K562 (cell line): ENCODE results near the gene SIGLEC11. TPM values are rescaled to one million over a fixed set of nuclear protein-coding genes. Genes with fewer than 3 reads are reported as not detected.

Experiments
- ATAC-seq: fragments of 200-7000 bp; cut with Tn5 transposase; 3 replicates; pipeline ENCODE4 v1.9.1; 2020; ENCODE audit warnings: moderate library complexity
- BruUV-seq: library from RNA; stranded (reverse); fragments of 400-500 nt; replicated peaks from 2 replicates; lab custom pipeline; 2021; lab: Mats Ljungman, UMichigan
- CTCF ChIA-PET: fragments of 300-600 bp; formaldehyde crosslinking; extraction: SDS; loops from one replicate; lab custom pipeline; 2021; ENCODE audit warnings: low intra/inter-chr PET ratio; lab: Yijun Ruan, JAX
- POLR2A ChIA-PET: fragments of 300-600, 350-650 bp; sonication (Branson Sonifier 250); formaldehyde crosslinking; extraction: SDS; loops from one replicate; lab custom pipeline; 2021; ENCODE audit warnings: antibody characterized with exemption, inconsistent platforms; lab: Yijun Ruan, JAX
- DNase-seq, 4 experiments: peaks; one replicate each; pipeline versions ENCODE4 v3.0.0 to v3.0.0-alpha.2; 2011 to 2018; ENCODE audit warnings: low spot score in 3 of 4, mixed read lengths in 3 of 4; ENCODE audit errors: extremely low read depth in 1 of 4
- FAIRE-seq: peaks from 2 replicates; lab custom pipeline; 2011; peaks lifted over from hg19 to GRCh38; lab: Jason Lieb, UNC
- H2AFZ ChIP-seq: 2 replicates; pipeline ENCODE4 v1.6.0; 2011; ENCODE audit warnings: low read depth, low read length, control low read depth, inconsistent platforms
- H3K27ac ChIP-seq: fragments of 200-600 bp; 3 replicates; pipeline ENCODE4 v1.8.0; 2011; ENCODE audit warnings: low read depth, mild to moderate bottlenecking, control low read depth, inconsistent platforms, low read length, moderate library complexity, mixed read lengths; ENCODE audit errors: extremely low read depth
- H3K27me3 ChIP-seq, 2 experiments: fragments of 300-600 bp in 1 of 2; 2 replicates in 1 of 2; 3 replicates in 1 of 2; pipeline versions ENCODE4 v1.6.0 to v1.8.0; 2011; ENCODE audit warnings: inconsistent platforms in 2 of 2, low read length in 2 of 2, mild to moderate bottlenecking in 1 of 2, mixed read lengths in 1 of 2, moderate library complexity in 1 of 2; ENCODE audit not compliant: control insufficient read depth in 2 of 2, insufficient read depth in 2 of 2
- H3K36me3 ChIP-seq: fragments of 300-600 bp; 3 replicates; pipeline ENCODE4 v1.8.0; 2011; ENCODE audit warnings: mild to moderate bottlenecking, low read length, inconsistent platforms; ENCODE audit not compliant: control insufficient read depth, insufficient read depth
- H3K4me1 ChIP-seq, 2 experiments: fragments of 200-600 bp in 1 of 2; replicated peaks in 1 of 2; 2 replicates in 1 of 2; 3 replicates in 1 of 2; pipeline versions ENCODE4 v1.5.1 to v1.8.0; 2011; ENCODE audit warnings: inconsistent platforms in 2 of 2, low read length in 2 of 2, mild to moderate bottlenecking in 1 of 2, mixed read lengths in 1 of 2, moderate library complexity in 1 of 2; ENCODE audit not compliant: control insufficient read depth in 2 of 2, insufficient read depth in 2 of 2
- H3K4me2 ChIP-seq: 2 replicates; pipeline ENCODE4 v1.6.1; 2011; ENCODE audit warnings: low read length, control low read depth, inconsistent platforms, mixed read lengths; ENCODE audit not compliant: insufficient read depth
- H3K4me3 ChIP-seq: fragments of 200-600 bp; sonication (generic), shearing (Covaris generic); 2 replicates; pipeline ENCODE4 v1.5.1; 2016; ENCODE audit warnings: control low read depth, inconsistent platforms
- H3K79me2 ChIP-seq: fragments of 200-600 bp; 3 replicates; pipeline ENCODE4 v1.8.0; 2011; ENCODE audit warnings: low read length, inconsistent platforms; ENCODE audit not compliant: control insufficient read depth, insufficient read depth
- H3K9ac ChIP-seq, 2 experiments: 2 replicates each; pipeline versions ENCODE4 v1.6.0 to v1.6.1; 2011; ENCODE audit warnings: low read depth in 2 of 2, low read length in 2 of 2, control low read depth in 1 of 2, inconsistent platforms in 1 of 2, mild to moderate bottlenecking in 1 of 2, mixed read lengths in 1 of 2; ENCODE audit not compliant: insufficient read depth in 1 of 2
- H3K9me1 ChIP-seq: one replicate; pipeline ENCODE4 v1.6.0; 2011; ENCODE audit warnings: inconsistent platforms, mild to moderate bottlenecking, low read length, moderate library complexity; ENCODE audit not compliant: control insufficient read depth, insufficient read depth
- H3K9me3 ChIP-seq: replicated peaks from 2 replicates; pipeline ENCODE4 v1.5.1; 2011; ENCODE audit warnings: low read depth, low read length, inconsistent platforms; ENCODE audit not compliant: control insufficient read depth, insufficient read depth
- H4K20me1 ChIP-seq: replicated peaks from 2 replicates; pipeline ENCODE4 v1.6.1; 2011; ENCODE audit warnings: low read length, inconsistent platforms, mixed read lengths; ENCODE audit not compliant: control insufficient read depth, insufficient read depth
- BCLAF1 ChIP-seq, 2 experiments: fragments of 450-650 bp in 1 of 2; IDR thresholded peaks; 2 replicates each; pipeline ENCODE4 v1.6.1; 2011 to 2017; ENCODE audit warnings: low read depth in 2 of 2, antibody characterized with exemption in 1 of 2, borderline replicate concordance in 1 of 2, low read length in 1 of 2, mild to moderate bottlenecking in 1 of 2, mixed read lengths in 1 of 2; ENCODE audit not compliant: control insufficient read depth in 1 of 2
- BRD9 ChIP-seq: fragments of 450-650 bp; IDR thresholded peaks from 2 replicates; pipeline ENCODE4 v1.6.1; 2018; ENCODE audit warnings: low read depth; ENCODE audit not compliant: partially characterized antibody
- CBX3 ChIP-seq, 2 experiments: IDR thresholded peaks; 1 replicate in 1 of 2; 2 replicates in 1 of 2; pipeline ENCODE4 v1.6.1; 2012; ENCODE audit warnings: inconsistent platforms in 2 of 2, low read length in 2 of 2, borderline replicate concordance in 1 of 2, control low read depth in 1 of 2
- CEBPB ChIP-seq: fragments of 450-650 bp; IDR thresholded peaks from 2 replicates; pipeline ENCODE4 v1.6.1; 2016; ENCODE audit warnings: missing genetic modification characterization, missing compliant biosample characterization
- CEBPG ChIP-seq, 3 experiments: fragments of 200-800 bp in 1 of 3; sonication (Bioruptor generic) in 1 of 3; sonication (generic) in 1 of 3; formaldehyde crosslinking in 1 of 3; IDR thresholded peaks in 2 of 3; conservative IDR thresholded peaks in 1 of 3; 2 replicates each; pipeline versions ENCODE4 v1.6.1 to v1.8.0; 2016 to 2022; ENCODE audit warnings: missing compliant biosample characterization in 2 of 3, missing genetic modification characterization in 2 of 3, mild to moderate bottlenecking in 1 of 3, missing genetic modification reagents in 1 of 3
- CREBBP ChIP-seq: IDR thresholded peaks from one replicate; pipeline ENCODE4 v1.6.1; 2012; ENCODE audit warnings: low read depth, mild to moderate bottlenecking, control low read depth, inconsistent platforms, low read length
- HDAC3 ChIP-seq: fragments of 450-650 bp; IDR thresholded peaks from 2 replicates; pipeline ENCODE4 v1.6.1; 2018; ENCODE audit warnings: borderline replicate concordance, mild to moderate bottlenecking, moderate library complexity; ENCODE audit not compliant: partially characterized antibody
- KHSRP ChIP-seq: fragments of 450-650 bp; IDR thresholded peaks from 2 replicates; pipeline ENCODE4 v1.6.1; 2017
- KLF6 ChIP-seq: fragments of 250-450 bp; sonication (Bioruptor Pico); IDR thresholded peaks from 2 replicates; pipeline ENCODE4 v1.4.0; 2020; ENCODE audit warnings: mild to moderate bottlenecking, moderate library complexity, borderline replicate concordance
- LEF1 ChIP-seq: fragments of 450-650 bp; IDR thresholded peaks from 2 replicates; pipeline ENCODE4 v1.6.1; 2016; ENCODE audit warnings: mild to moderate bottlenecking
- PCBP1 ChIP-seq: fragments of 200-400 bp; formaldehyde crosslinking; IDR thresholded peaks from 2 replicates; pipeline ENCODE4 v1.6.1; 2018; ENCODE audit warnings: mild to moderate bottlenecking, low read depth, low read length; ENCODE audit not compliant: poor library complexity, severe bottlenecking
- POLR2AphosphoS5 ChIP-seq: IDR thresholded peaks from 2 replicates; pipeline ENCODE4 v1.6.1; 2011; ENCODE audit warnings: mild to moderate bottlenecking, low read depth, low read length, moderate library complexity; ENCODE audit not compliant: control insufficient read depth, insufficient read depth
- POU5F1 ChIP-seq: fragments of 150-350 bp; IDR thresholded peaks from 2 replicates; pipeline ENCODE4 v1.6.1; 2014; ENCODE audit warnings: borderline replicate concordance, low read length, low read depth, mild to moderate bottlenecking; ENCODE audit not compliant: partially characterized antibody
- RFX7 ChIP-seq: fragments of 250-450 bp; sonication (Bioruptor Pico); IDR thresholded peaks from 2 replicates; pipeline ENCODE4 v1.5.1; 2021; ENCODE audit warnings: mild to moderate bottlenecking
- RHOXF2B ChIP-seq: fragments of 250-450 bp; sonication (Bioruptor Pico); conservative IDR thresholded peaks from 2 replicates; pipeline ENCODE4 v1.5.1; 2021
- TCF7L2 ChIP-seq: fragments of 150-350 bp; IDR thresholded peaks from 2 replicates; pipeline ENCODE4 v1.6.1; 2016; ENCODE audit warnings: low read depth, mild to moderate bottlenecking, low read length, moderate library complexity
- TEAD1 ChIP-seq, 2 experiments: fragments of 450-650 bp in 1 of 2; sonication (generic) in 1 of 2; formaldehyde crosslinking; IDR thresholded peaks; 2 replicates each; pipeline versions ENCODE4 v1.4.0 to v1.8.0; 2020 to 2022; ENCODE audit warnings: mild to moderate bottlenecking in 2 of 2, missing genetic modification reagents in 1 of 2
- ZNF263 ChIP-seq: sonication (generic); formaldehyde crosslinking; IDR thresholded peaks from 2 replicates; pipeline ENCODE4 v1.8.0; 2022; ENCODE audit warnings: mild to moderate bottlenecking, missing genetic modification reagents, borderline replicate concordance
- WGBS: fragments of 100-300 bp; shearing (Covaris generic); methylation state at CpG from one replicate; pipeline ENCODE4 v1.1.6; 2016; ENCODE audit warnings: low coverage, mixed read lengths; ENCODE audit not compliant: insufficient coverage; ENCODE audit errors: missing lambda C conversion rate; 5-methylcytosine and 5-hydroxymethylcytosine counted together
- in situ Hi-C: fragments of 300-500 bp; cut with MboI; formaldehyde crosslinking; loops from 4 replicates; pipeline ENCODE4 v1.15.0; 2018; ENCODE audit warnings: inconsistent platforms, mixed read lengths
- intact Hi-C: fragments of 100-400 bp; cut with micrococcal nuclease; formaldehyde crosslinking; loops from 2 replicates; pipeline ENCODE4 v1.14.2; 2022
- polyA plus RNA-seq, 8 experiments: library from polyadenylated mRNA; depleted of rRNA in 4 of 8; stranded (reverse) in 5 of 8; unstranded in 3 of 8; fragments of >200 nt; fragmentation: Nextera tagmentation in 2 of 8; fragmentation: Illumina TruSeq in 1 of 8; extraction: Ambion mirVana in 2 of 8; extraction: Trizol in 1 of 8; gene quantifications; 2 replicates each; pipeline versions ENCODE4 v1.2.1 to v1.2.3, GENCODE V29; 2011 to 2014; ENCODE audit warnings: inconsistent platforms in 1 of 8, missing spikeins in 1 of 8
- total RNA-seq, 7 experiments: library from RNA; depleted of rRNA in 6 of 7; stranded (reverse); fragments of >200 nt in 6 of 7; fragmentation: Illumina TruSeq in 2 of 7; extraction: Trizol in 2 of 7; gene quantifications; 2 replicates each; pipeline versions ENCODE4 v1.2.1 to v1.2.3, GENCODE V29; 2011 to 2021; ENCODE audit warnings: low replicate concordance in 1 of 7

Gene SIGLEC11
- total and polyA plus RNA-seq, 9 of the 15 experiments (the other 6 are each of a cell fraction or from before 2014, with no cell fraction given), result not detected

DNA sequence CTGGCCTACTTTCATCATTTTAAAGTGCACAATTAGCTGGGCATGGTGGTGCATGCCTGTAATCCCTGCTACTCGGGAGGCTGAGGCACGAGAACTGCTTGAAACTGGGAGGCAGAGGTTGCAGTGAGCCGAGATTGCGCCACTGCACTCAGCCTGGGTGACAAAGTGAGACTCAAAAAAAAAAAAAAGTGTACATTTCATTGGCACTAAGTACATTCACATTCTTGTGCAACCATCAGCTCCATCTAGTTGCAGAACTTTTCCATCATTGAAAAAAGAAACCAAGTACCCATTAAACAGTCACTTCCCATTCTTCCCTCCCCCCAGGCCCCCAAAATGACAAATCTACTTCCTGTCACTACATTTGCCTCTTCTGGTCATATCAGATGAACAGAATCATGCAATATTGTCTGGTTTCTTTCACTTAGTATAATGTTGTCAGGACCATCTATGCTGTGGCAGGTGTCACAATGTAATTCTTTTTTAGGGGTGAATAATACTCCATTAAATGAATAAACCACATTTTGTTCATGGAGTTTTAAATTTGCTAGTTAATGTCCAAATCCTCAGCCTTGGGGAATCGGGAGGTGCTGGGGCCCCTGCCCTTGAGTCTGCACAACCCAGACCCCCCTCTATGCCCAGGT, 7.4 kb upstream of the SIGLEC11 start:
- Histone ChIP-seq H3K9me1 (no peaks in the 10 kb centered on the region), H3K4me3 (no peak overlapping the region), H3K79me2 (no peaks in the 10 kb centered on the region), H2AFZ (no peak overlapping the region), H3K27me3 (peaks cover 6 to 15% of the 10 kb centered on the region in 2 experiments; a peak in 4 of 5 replicates), H4K20me1 (peaks cover 5% of the 10 kb centered on the region; the same call in 1 of the 2 replicates), H3K4me2 (no peak overlapping the region), H3K4me1 (peaks cover 0 to 5% of the 10 kb centered on the region in 2 experiments; a peak in 2 of 5 replicates), H3K36me3 (no peaks in the 10 kb centered on the region), H3K9me3 (no peaks in the 10 kb centered on the region), H3K27ac (no peak overlapping the region), H3K9ac (no peak overlapping the region)
- 19% methylated on average over 5 of the region's 5 CpGs for WGBS
- intact Hi-C loops, result no loop called here
- ChIA-PET POLR2A (interaction anchor here (0.6 to 0.8 kb wide), 2 partner anchors 16 to 49 kb away, joined by 5 read pairs; no protein-coding TSS in a partner anchor), CTCF (interaction anchor here (1.1 kb wide), 1 partner anchor 31 kb away, joined by 8 read pairs; no protein-coding TSS in a partner anchor)
- in situ Hi-C loops, result no loop called here
- no TSS peak for BruUV-seq
- FAIRE-seq, result no peak
- no peak for DNase-seq
- ATAC-seq, result no peak
- peak; percentile 54 for TF ChIP-seq CEBPB (tag)
- TF ChIP-seq POLR2AphosphoS5, result no peak
- TF ChIP-seq HDAC3, result no peak
- no peak for TF ChIP-seq CREBBP
- no peak for TF ChIP-seq BRD9
- no peak for TF ChIP-seq ZNF263 (CRISPR knock-in tag)
- no peak for TF ChIP-seq BCLAF1 (IDR thresholded peaks at IDR 0.05; ENCODE audit: borderline replicate concordance in 1 of 2, control insufficient read depth in 1 of 2, low read depth in 2 of 2, low read length in 1 of 2)
- no peak for TF ChIP-seq TCF7L2
- TF ChIP-seq TEAD1 (CRISPR knock-in tag; IDR thresholded peaks at IDR 0.05), result no peak
- no peak for TF ChIP-seq RHOXF2B
- no peak for TF ChIP-seq POU5F1
- TF ChIP-seq KLF6 (CRISPR knock-in tag), result no peak
- TF ChIP-seq CBX3 (IDR thresholded peaks at IDR 0.05; ENCODE audit: borderline replicate concordance in 1 of 2, low read length in 2 of 2), result no peak
- no peak for TF ChIP-seq PCBP1
- no peak for TF ChIP-seq RFX7 (CRISPR knock-in tag)
- no peak for TF ChIP-seq KHSRP
- TF ChIP-seq LEF1, result no peak
- peak; percentile 16; the same call in 1 of the 2 replicates for TF ChIP-seq CEBPG (CRISPR knock-in tag; IDR thresholded peaks at IDR 0.05)
- TF ChIP-seq CEBPG (tag; conservative IDR thresholded peaks at IDR 0.05 in 1 of 2, IDR thresholded peaks at IDR 0.05 in 1 of 2), result no peak
